Right lobe of liver (tissue), 6 donors: ENCODE measurements around the gene PHLDA2. TPM values are rescaled to one million over a fixed set of nuclear protein-coding genes. Genes with fewer than 3 reads are reported as not detected.
A peak's percentile ranks its signal among the peaks of the same experiment; 100 is the strongest.

Source experiments
- ATAC-seq, 4 donors: fragments of 200-7000 bp; cut with Tn5 transposase; one replicate each; pipeline ENCODE4 v1.9.1; 2020; ENCODE audit warnings: mild to moderate bottlenecking in 4 of 4, moderate library complexity in 4 of 4
- DNase-seq, 3 donors: peaks; one replicate each; pipeline ENCODE4 v3.0.0-alpha.2; 2020
- H3K27ac ChIP-seq, 3 donors: fragments of 200-600 bp; one replicate each; pipeline ENCODE4 v1.8.0; 2022
- H3K27me3 ChIP-seq, 2 donors: fragments of 200-600 bp; one replicate each; pipeline ENCODE4 v1.8.0; 2022
- H3K36me3 ChIP-seq, 4 donors: fragments of 200-600 bp; sonication (generic) in 1 of 4; one replicate each; pipeline versions ENCODE4 v1.5.1 to v1.8.0; 2017 to 2022; ENCODE audit warnings: control low read depth in 1 of 4
- H3K4me1 ChIP-seq, 4 donors: fragments of 200-600 bp; sonication (generic) in 1 of 4; one replicate each; pipeline versions ENCODE4 v1.5.1 to v1.8.0; 2017 to 2022; ENCODE audit warnings: control low read depth in 1 of 4
- H3K4me3 ChIP-seq, 3 donors: fragments of 200-600 bp; one replicate each; pipeline ENCODE4 v1.8.0; 2022
- H3K9me3 ChIP-seq, 4 donors: fragments of 200-600 bp; sonication (generic) in 1 of 4; one replicate each; pipeline versions ENCODE4 v1.5.1 to v1.8.0; 2017 to 2022; ENCODE audit warnings: control low read depth in 1 of 4
- POLR2A ChIP-seq: fragments of 450-650 bp; IDR thresholded peaks from one replicate; pipeline ENCODE4 v1.6.1; 2017; ENCODE audit warnings: antibody characterized with exemption, mild to moderate bottlenecking
- WGBS: methylation state at CpG from one replicate; pipeline ENCODE4 v1.1.6; 2018; ENCODE audit warnings: low coverage, low lambda C conversion rate; ENCODE audit not compliant: insufficient coverage; ENCODE audit errors: missing lambda C conversion rate; 5-methylcytosine and 5-hydroxymethylcytosine counted together
- intact Hi-C, 2 donors: fragments of 100-400 bp; cut with DNase I; formaldehyde crosslinking; loops; one replicate each; pipeline versions ENCODE4 v1.11.2 to v1.14.1; 2022
- total RNA-seq, 6 experiments: library from RNA; depleted of rRNA in 2 of 6; stranded (reverse); fragments of >200 nt in 2 of 6; fragmentation: NEBNext Ultra II Directional in 3 of 6; extraction: Animal tissue kit (Norgen Biotek cat#: 25700) in 3 of 6; gene quantifications; one replicate each; pipeline versions ENCODE4 v1.1.0 to v1.2.4, GENCODE V29; 2016 to 2023
- TF ChIP-seq, protein P1 (sequence below), 4 donors: fragments of 200-600 bp in 3 of 4; fragments of 450-650 bp in 1 of 4; IDR thresholded peaks; one replicate each; pipeline versions ENCODE4 v1.5.1 to v1.8.0; 2016 to 2022; ENCODE audit warnings: antibody characterized with exemption in 4 of 4, mild to moderate bottlenecking in 2 of 4
- donor health status: DM: no; HTN: yes; CAD: no.
- donor health status: DM: no; HTN: no; CAD: no.
- donor health status: DM: no; HTN: no; CAD: no.
- donor health status: DM: no; HTN: yes; CAD: no.
- donor health status: DM: no; HTN: yes; CAD: no.

Gene PHLDA2
- total RNA-seq, 6 experiments from 2014 or later, result 0.51 to 12.7 (median 5.9) TPM; not detected in 1

DNA sequence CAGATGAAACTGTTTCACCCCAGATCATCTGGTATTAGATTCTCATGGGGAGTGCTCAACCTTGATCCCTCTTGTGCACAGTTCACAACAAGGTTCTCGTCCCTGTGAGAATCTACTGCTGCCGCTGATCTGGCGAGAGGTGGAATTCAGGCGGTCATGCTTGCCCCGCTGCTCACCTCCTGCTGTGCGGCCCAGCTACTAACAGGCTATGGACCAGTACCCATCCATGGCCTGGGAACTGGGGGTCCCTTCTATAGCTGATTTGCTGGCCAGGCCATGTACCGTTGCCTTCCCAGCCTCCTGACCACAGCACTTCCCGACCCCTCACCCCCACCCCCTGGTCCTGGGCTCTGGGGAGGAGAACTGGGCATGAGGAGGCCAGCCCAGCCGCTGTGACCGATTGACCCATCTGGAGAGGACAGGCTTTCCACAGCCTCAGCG is 2.6 kb downstream of the PHLDA2 start:
- WGBS, result no CpG with 5 or more reads among the region's 11 CpGs
- intact Hi-C loops, result no loop called here
- no peaks in the 10 kb centered on the region for H3K36me3 ChIP-seq
- no peaks in the 10 kb centered on the region for H3K27me3 ChIP-seq
- DNase-seq (peak in 1 of 3 donors; percentile 18), ATAC-seq (no peak)
- H3K4me3 ChIP-seq, result no peak overlapping the region
- TF ChIP-seq, protein P1, sequence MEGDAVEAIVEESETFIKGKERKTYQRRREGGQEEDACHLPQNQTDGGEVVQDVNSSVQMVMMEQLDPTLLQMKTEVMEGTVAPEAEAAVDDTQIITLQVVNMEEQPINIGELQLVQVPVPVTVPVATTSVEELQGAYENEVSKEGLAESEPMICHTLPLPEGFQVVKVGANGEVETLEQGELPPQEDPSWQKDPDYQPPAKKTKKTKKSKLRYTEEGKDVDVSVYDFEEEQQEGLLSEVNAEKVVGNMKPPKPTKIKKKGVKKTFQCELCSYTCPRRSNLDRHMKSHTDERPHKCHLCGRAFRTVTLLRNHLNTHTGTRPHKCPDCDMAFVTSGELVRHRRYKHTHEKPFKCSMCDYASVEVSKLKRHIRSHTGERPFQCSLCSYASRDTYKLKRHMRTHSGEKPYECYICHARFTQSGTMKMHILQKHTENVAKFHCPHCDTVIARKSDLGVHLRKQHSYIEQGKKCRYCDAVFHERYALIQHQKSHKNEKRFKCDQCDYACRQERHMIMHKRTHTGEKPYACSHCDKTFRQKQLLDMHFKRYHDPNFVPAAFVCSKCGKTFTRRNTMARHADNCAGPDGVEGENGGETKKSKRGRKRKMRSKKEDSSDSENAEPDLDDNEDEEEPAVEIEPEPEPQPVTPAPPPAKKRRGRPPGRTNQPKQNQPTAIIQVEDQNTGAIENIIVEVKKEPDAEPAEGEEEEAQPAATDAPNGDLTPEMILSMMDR (IDR thresholded peaks at IDR 0.05), result no peak
- TF ChIP-seq POLR2A, result no peak
- H3K27ac ChIP-seq, result no peak overlapping the region
- no peaks in the 10 kb centered on the region for H3K9me3 ChIP-seq
- peaks cover 0 to 21% (median 9%) of the 10 kb centered on the region in 4 donors for H3K4me1 ChIP-seq

- Histone ChIP-seq H3K36me3 (no peaks in the 10 kb centered on the region), H3K4me1 (peaks cover 0 to 15% (median 6%) of the 10 kb centered on the region in 4 donors), H3K27ac (no peak overlapping the region), H3K27me3 (no peaks in the 10 kb centered on the region), H3K4me3 (no peak overlapping the region), H3K9me3 (no peaks in the 10 kb centered on the region)
- 81% methylated on average over 6 of the region's 30 CpGs for WGBS
- no peak for TF ChIP-seq POLR2A
- TF ChIP-seq, protein P1 (IDR thresholded peaks at IDR 0.05), result no peak
- DNase-seq (peak in 2 of 3 donors; percentile 32 to 62), ATAC-seq (peak in 2 of 4 donors; percentile 4 to 9)
- intact Hi-C loops, result no loop called here
Measured at GRCh38 chr11:2924821-2925675, 4.2 kb downstream of the PHLDA2 start.

DNA sequence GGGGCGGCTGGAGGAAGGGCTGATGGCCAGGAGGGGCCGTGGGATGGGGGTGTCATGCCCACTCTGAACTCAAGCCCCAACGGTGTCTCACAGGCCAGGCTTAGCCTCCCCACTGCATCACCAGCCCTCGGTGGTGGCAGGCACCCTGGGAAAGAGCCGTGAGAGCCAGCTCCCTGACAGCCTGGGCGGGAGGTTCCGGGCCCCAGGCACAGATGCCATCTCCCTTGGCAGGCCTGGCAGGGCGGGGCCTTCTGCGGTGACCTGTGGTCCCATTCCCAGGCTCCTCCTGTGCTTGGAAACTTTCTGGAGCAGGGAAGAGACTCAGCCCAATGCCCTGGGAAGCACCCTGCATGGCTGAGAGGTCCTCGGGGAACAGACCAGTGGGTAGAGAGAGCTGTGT is 4.8 kb downstream of the PHLDA2 start:
- H3K4me1 ChIP-seq, result peaks cover 0 to 11% (median 4%) of the 10 kb centered on the region in 4 donors
- no CpG with 5 or more reads among the region's 10 CpGs for WGBS
- H3K4me3 ChIP-seq, result no peak overlapping the region
- TF ChIP-seq, protein P1 (IDR thresholded peaks at IDR 0.05), result no peak
- TF ChIP-seq POLR2A, result no peak
- intact Hi-C loops, result no loop called here
- H3K9me3 ChIP-seq, result no peaks in the 10 kb centered on the region
- peak in 2 of 3 donors; percentile 27 to 50 for DNase-seq
- peak in 1 of 4 donors; percentile 8 for ATAC-seq
- H3K27me3 ChIP-seq, result no peaks in the 10 kb centered on the region
- no peaks in the 10 kb centered on the region for H3K36me3 ChIP-seq
- no peak overlapping the region for H3K27ac ChIP-seq

GRCh38 chr11:2923446-2924375 is 5.5 kb downstream of the PHLDA2 start:
- peaks cover 0 to 6% (median 2%) of the 10 kb centered on the region in 4 donors for H3K4me1 ChIP-seq
- no peak for DNase-seq
- ATAC-seq, result no peak
- H3K27me3 ChIP-seq, result no peaks in the 10 kb centered on the region
- H3K36me3 ChIP-seq, result no peaks in the 10 kb centered on the region
- no peak overlapping the region for H3K4me3 ChIP-seq
- TF ChIP-seq, protein P1 (IDR thresholded peaks at IDR 0.05), result no peak
- no peak for TF ChIP-seq POLR2A
- no peak overlapping the region for H3K27ac ChIP-seq
- no peaks in the 10 kb centered on the region for H3K9me3 ChIP-seq
- intact Hi-C loops, result no loop called here
- no CpG with 5 or more reads among the region's 22 CpGs for WGBS
